Activated CD4-positive, alpha-beta memory T cell treated with anti-CD3 and anti-CD28 coated beads, Interleukin-2, amount 10 ng/mL, durations not matched to agents 7 days and 5 days (primary cell): ENCODE measurements around the gene LPP. TPM values are rescaled to one million over a fixed set of nuclear protein-coding genes. Genes with fewer than 3 reads are reported as not detected.

Experiments used
- CTCF ChIA-PET: fragments of 350-600 bp; sonication (Branson Sonifier 250); formaldehyde crosslinking; loops from one replicate; lab custom pipeline; 2021; ENCODE audit warnings: antibody characterized with exemption, inconsistent platforms; lab: Charles Lee
- POLR2A ChIA-PET: fragments of 350-600 bp; sonication (Branson Sonifier 250); formaldehyde crosslinking; loops from one replicate; lab custom pipeline; 2021; ENCODE audit warnings: antibody characterized with exemption; lab: Charles Lee
- DNase-seq: peaks from one replicate; pipeline ENCODE4 v3.0.0-alpha.2; 2020
- H3K27ac Mint-ChIP-seq: one replicate; pipeline ENCODE4 v1.8.0; 2021; ENCODE audit warnings: mild to moderate bottlenecking, mixed read lengths
- H3K27me3 Mint-ChIP-seq: one replicate; pipeline ENCODE4 v1.8.0; 2021; ENCODE audit warnings: mixed read lengths
- H3K36me3 Mint-ChIP-seq: one replicate; pipeline ENCODE4 v1.8.0; 2021; ENCODE audit warnings: low read depth, mixed read lengths
- H3K4me1 Mint-ChIP-seq: one replicate; pipeline ENCODE4 v1.8.0; 2021; ENCODE audit warnings: mixed read lengths
- H3K4me3 Mint-ChIP-seq: one replicate; pipeline ENCODE4 v1.8.0; 2021; ENCODE audit warnings: mild to moderate bottlenecking, mixed read lengths
- H3K9me3 Mint-ChIP-seq: one replicate; pipeline ENCODE4 v1.8.0; 2021; ENCODE audit warnings: mixed read lengths
- total RNA-seq, 2 experiments: library from RNA; stranded (reverse); gene quantifications; one replicate each; pipeline ENCODE4 v1.2.3, GENCODE V29; 2021

LPP gene
- total RNA-seq, 2 experiments from 2014 or later: 51.4 to 52.4 TPM

DNA sequence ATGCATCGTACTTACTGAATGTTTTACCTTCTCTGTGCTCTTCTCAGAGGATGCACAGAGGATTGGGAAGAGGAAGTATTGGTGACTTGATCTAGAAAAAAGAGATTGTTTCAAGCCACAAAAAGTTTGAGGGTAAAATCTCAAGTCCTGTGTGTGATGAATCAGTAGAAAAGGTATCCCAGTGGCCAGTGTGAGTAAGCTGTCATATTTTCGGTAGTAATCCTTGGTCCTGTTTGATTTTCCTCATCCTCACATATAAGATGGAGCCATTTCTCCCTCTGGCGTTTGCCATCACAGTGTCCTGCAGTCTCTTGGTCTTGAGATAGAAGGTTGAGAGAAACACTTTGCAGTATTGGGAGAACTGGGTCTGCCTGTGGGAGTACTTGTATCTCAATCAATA is 166.8 kb downstream of the LPP start:
- H3K9me3 Mint-ChIP-seq: peaks cover 3% of the 10 kb centered on the region
- ChIA-PET POLR2A (no interaction called here), CTCF (no interaction called here)
- H3K4me3 Mint-ChIP-seq: no peak overlapping the region
- H3K36me3 Mint-ChIP-seq: peaks cover 17% of the 10 kb centered on the region
- H3K27ac Mint-ChIP-seq: no peak overlapping the region
- DNase-seq: no peak
- peaks cover 13% of the 10 kb centered on the region for H3K27me3 Mint-ChIP-seq
- H3K4me1 Mint-ChIP-seq: peaks cover 35% of the 10 kb centered on the region

GRCh38 chr3:188321258-188321657 is 167.3 kb downstream of the LPP start:
- H3K27ac Mint-ChIP-seq: no peak overlapping the region
- POLR2A ChIA-PET: interaction anchor here (0.9 kb wide), 1 partner anchor 574 kb away, joined by 5 read pairs; no protein-coding TSS in a partner anchor
- peaks cover 39% of the 10 kb centered on the region for H3K4me1 Mint-ChIP-seq
- peaks cover 3% of the 10 kb centered on the region for H3K9me3 Mint-ChIP-seq
- peaks cover 22% of the 10 kb centered on the region for H3K36me3 Mint-ChIP-seq
- DNase-seq: no peak
- CTCF ChIA-PET: interaction anchor here (1.3 kb wide), 1 partner anchor 581 kb away, joined by 4 read pairs; no protein-coding TSS in a partner anchor
- no peak overlapping the region for H3K4me3 Mint-ChIP-seq
- peaks cover 13% of the 10 kb centered on the region for H3K27me3 Mint-ChIP-seq

DNA sequence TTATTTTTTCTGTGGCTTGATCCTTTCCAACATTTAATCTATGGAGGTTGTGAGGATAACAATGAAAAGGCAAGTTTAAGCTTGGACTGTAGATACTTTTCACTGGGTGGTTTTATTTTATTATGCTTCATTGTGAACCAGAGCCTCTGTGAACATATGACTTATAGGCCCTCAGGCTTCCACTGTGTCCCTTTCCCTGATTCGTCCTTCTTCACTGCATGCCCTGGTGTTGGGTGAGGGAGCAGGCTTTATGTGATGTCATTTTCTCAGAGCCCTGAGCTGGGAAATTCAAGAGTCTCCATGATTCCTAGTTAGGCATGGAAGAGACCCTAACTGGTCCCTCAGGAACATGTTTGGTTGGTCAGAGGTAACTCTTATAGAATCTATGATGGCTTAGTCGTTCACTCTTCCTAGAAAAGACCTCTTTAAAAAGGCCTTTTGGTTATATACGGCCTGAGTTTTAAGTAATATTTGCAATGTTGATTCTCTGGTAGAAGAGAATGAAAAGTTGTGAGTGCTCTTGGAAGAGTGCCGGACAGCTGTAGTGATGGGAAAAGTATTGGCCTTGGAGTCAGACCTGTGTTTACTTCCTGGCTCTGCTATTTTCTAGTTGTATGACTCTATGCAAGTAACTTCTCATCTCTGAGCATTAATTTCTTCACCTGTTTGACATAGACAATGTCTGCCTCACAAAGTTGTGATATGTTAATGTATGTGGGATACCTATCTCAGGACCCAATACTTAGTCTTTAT is 168.4 kb downstream of the LPP start:
- ChIA-PET POLR2A (interaction anchor here (0.8 to 1.4 kb wide), 4 partner anchors 15 to 809 kb away, joined by 3 to 5 read pairs (median 4); no protein-coding TSS in a partner anchor), CTCF (interaction anchor here (1.3 to 1.9 kb wide), 2 partner anchors 582 to 583 kb away, joined by 4 to 7 read pairs; no protein-coding TSS in a partner anchor)
- no peak for DNase-seq
- H3K27me3 Mint-ChIP-seq: peaks cover 13% of the 10 kb centered on the region
- peaks cover 41% of the 10 kb centered on the region for H3K4me1 Mint-ChIP-seq
- peaks cover 3% of the 10 kb centered on the region for H3K9me3 Mint-ChIP-seq
- no peak overlapping the region for H3K27ac Mint-ChIP-seq
- no peak overlapping the region for H3K4me3 Mint-ChIP-seq
- peaks cover 23% of the 10 kb centered on the region for H3K36me3 Mint-ChIP-seq

GRCh38 chr3:188323067-188323842 is 169.3 kb downstream of the LPP start:
- Mint-ChIP-seq H3K36me3 (peaks cover 19% of the 10 kb centered on the region), H3K4me1 (peaks cover 41% of the 10 kb centered on the region), H3K9me3 (peaks cover 3% of the 10 kb centered on the region), H3K4me3 (peak overlapping the region; percentile 0), H3K27ac (peak overlapping the region; percentile 9), H3K27me3 (peaks cover 9% of the 10 kb centered on the region)
- ChIA-PET POLR2A (interaction anchor here (0.8 to 1.4 kb wide), 5 partner anchors 16 to 809 kb away, joined by 3 to 4 read pairs (median 3); no protein-coding TSS in a partner anchor), CTCF (interaction anchor here (1.6 to 1.9 kb wide), 2 partner anchors 576 to 584 kb away, joined by 4 to 7 read pairs; no protein-coding TSS in a partner anchor)
- DNase-seq: peak; percentile 47

DNA sequence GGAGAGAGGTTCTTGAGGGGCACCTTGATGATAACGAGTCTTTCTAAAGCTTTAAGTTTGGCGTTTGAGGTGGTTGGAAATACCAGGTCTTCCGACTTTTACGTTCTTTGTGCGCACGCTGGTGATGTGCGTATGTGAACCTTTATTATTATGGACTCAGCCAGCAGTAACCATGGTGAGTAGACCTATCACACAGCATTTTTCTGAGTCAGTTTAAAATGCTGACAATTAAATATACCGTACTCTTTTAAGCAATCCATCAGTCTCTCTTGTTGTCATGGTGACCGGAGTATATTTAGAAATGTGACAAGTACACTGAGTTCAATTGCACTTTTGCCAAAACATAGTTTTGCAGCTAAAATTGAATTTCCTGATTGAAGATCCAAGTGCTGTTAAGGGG is 172.2 kb downstream of the LPP start:
- H3K27me3 Mint-ChIP-seq: peaks cover 8% of the 10 kb centered on the region
- POLR2A ChIA-PET: no interaction called here
- peaks cover 53% of the 10 kb centered on the region for H3K4me1 Mint-ChIP-seq
- DNase-seq: no peak
- H3K27ac Mint-ChIP-seq: no peak overlapping the region
- H3K4me3 Mint-ChIP-seq: no peak overlapping the region
- CTCF ChIA-PET: interaction anchor here (0.6 kb wide), 1 partner anchor 142 kb away, joined by 3 read pairs; no protein-coding TSS in a partner anchor
- peaks cover 3% of the 10 kb centered on the region for H3K9me3 Mint-ChIP-seq
- H3K36me3 Mint-ChIP-seq: peaks cover 19% of the 10 kb centered on the region

DNA sequence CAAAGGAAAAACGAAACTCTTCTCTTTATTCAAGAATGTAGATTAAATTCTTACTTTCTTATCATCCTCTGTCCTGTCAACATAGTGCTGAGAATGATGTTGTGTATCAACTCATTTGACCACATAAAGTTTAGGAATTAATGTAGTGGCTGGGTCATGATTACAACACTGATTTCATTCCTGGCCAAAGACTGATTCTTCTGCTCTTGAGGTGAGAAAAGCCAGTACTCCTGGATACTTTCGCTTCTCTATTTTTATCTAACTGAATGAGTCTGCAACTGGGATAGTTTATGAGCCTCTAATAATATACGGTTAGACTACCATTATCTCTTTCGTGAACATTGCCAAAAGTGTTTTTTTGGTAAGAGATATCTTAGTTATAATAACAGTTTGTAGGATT is 173.0 kb downstream of the LPP start:
- Mint-ChIP-seq H3K36me3 (peaks cover 19% of the 10 kb centered on the region), H3K4me3 (no peak overlapping the region), H3K9me3 (peaks cover 3% of the 10 kb centered on the region), H3K4me1 (peaks cover 51% of the 10 kb centered on the region), H3K27ac (no peak overlapping the region), H3K27me3 (peaks cover 8% of the 10 kb centered on the region)
- no peak for DNase-seq
- ChIA-PET CTCF (interaction anchor here (1.0 kb wide), 1 partner anchor 587 kb away, joined by 4 read pairs; no protein-coding TSS in a partner anchor), POLR2A (no interaction called here)

DNA sequence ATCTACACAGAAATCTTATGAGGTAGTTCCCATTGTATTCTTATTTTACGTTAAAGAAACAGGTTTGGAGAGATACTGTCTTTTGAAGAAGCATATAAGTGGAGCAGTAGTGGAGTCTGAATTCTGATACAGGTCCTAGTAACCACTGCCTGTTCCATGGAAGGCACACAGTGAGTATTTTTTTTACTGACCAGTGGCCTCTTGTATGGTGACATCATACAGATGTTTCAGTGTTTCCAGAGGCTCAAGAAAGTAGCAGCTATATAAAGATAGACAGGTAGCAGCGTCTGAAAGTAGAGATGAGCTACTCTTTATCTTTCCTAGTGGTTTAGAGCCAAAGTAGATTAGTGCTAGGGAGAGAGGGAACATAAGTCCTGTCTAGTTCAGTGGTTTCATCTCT is 173.5 kb downstream of the LPP start:
- peaks cover 47% of the 10 kb centered on the region for H3K4me1 Mint-ChIP-seq
- H3K27me3 Mint-ChIP-seq: peaks cover 8% of the 10 kb centered on the region

DNA sequence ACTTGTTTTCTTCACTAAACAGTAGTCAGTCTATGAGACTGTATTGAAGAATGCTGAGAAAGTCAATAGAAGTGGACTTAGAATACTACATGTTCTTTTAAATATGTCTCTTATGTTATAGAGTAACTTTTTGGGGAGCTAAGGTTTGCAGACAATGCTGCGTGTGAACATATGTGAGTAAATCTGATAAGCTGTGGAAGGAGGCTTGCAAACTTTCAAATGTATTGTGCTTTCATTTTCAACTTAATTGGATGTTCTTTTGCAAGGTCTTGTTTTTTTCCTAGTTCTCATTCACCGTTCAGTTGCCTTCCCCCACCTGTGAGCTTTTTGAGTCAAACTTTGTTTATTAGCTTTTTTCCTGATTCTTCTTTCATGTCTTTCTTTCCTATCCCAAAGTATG is 176.2 kb downstream of the LPP start:
- H3K27ac Mint-ChIP-seq: no peak overlapping the region
- POLR2A ChIA-PET: interaction anchor here (1.2 kb wide), 1 partner anchor 584 kb away, joined by 5 read pairs; the partner anchor contains the start of gene BCL6

More for the DNA sequence above, 173.5 kb downstream of the LPP start:
- CTCF ChIA-PET: interaction anchor here (1.0 kb wide), 1 partner anchor 587 kb away, joined by 4 read pairs; no protein-coding TSS in a partner anchor
- Mint-ChIP-seq H3K27ac (no peak overlapping the region), H3K4me3 (no peak overlapping the region), H3K36me3 (peaks cover 19% of the 10 kb centered on the region), H3K9me3 (peaks cover 3% of the 10 kb centered on the region)
- POLR2A ChIA-PET: interaction anchor here (1.0 kb wide), 1 partner anchor 11 kb away, joined by 3 read pairs; no protein-coding TSS in a partner anchor
- DNase-seq: no peak

DNA sequence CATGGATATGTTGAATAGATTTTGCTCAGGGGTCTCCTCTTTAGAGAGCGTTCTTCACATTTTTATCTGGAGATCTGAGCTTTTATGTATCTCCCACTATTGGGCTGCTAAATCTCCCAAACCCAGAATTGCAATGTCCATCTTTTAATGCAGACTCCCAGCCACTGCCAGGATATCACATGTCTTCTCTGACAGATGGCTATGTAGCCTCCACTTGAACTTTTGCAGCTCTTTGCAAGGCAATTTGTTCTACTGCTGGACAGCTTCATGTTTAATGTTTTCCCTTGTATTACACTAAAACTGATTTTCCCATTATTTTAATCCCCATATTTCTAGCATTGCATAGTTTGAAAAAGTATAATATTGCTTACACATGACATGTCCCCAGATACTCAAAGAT is 177.2 kb downstream of the LPP start:
- peaks cover 18% of the 10 kb centered on the region for H3K4me1 Mint-ChIP-seq
- ChIA-PET POLR2A (no interaction called here), CTCF (interaction anchor here (1.3 to 2.3 kb wide), 3 partner anchors 28 to 593 kb away, joined by 3 to 6 read pairs (median 5); no protein-coding TSS in a partner anchor)
- H3K27ac Mint-ChIP-seq: no peak overlapping the region
- peaks cover 9% of the 10 kb centered on the region for H3K27me3 Mint-ChIP-seq
- peaks cover 4% of the 10 kb centered on the region for H3K36me3 Mint-ChIP-seq
- no peak for DNase-seq
- H3K9me3 Mint-ChIP-seq: no peaks in the 10 kb centered on the region
- H3K4me3 Mint-ChIP-seq: no peak overlapping the region

More for the DNA sequence above, 176.2 kb downstream of the LPP start:
- Mint-ChIP-seq H3K36me3 (peaks cover 11% of the 10 kb centered on the region), H3K4me3 (no peak overlapping the region), H3K4me1 (peaks cover 25% of the 10 kb centered on the region), H3K9me3 (no peaks in the 10 kb centered on the region), H3K27me3 (peaks cover 6% of the 10 kb centered on the region)
- CTCF ChIA-PET: interaction anchor here (1.3 to 2.3 kb wide), 3 partner anchors 29 to 592 kb away, joined by 3 to 6 read pairs (median 5); no protein-coding TSS in a partner anchor
- DNase-seq: no peak

DNA sequence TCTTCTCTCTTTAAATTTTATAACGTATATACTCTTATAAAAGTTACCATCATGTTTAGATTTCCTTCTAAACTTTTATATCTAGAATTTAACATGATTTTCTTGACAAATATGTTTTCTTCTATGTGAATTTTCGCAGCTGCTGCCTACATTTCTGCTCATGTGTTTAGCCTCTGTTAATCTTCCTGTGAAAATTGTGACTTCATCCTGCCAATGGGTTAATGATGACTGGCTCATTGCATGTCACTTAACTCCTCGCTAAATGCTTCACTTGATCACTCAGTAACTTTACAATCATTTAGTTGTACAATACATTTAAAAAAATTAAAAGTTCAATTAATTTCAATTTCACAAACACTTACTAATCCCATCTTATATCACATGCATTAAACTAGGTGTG is 178.1 kb downstream of the LPP start:
- H3K36me3 Mint-ChIP-seq: peaks cover 6% of the 10 kb centered on the region
- peaks cover 17% of the 10 kb centered on the region for H3K27me3 Mint-ChIP-seq
- DNase-seq: no peak
- H3K27ac Mint-ChIP-seq: no peak overlapping the region
- H3K4me1 Mint-ChIP-seq: peaks cover 16% of the 10 kb centered on the region
- H3K9me3 Mint-ChIP-seq: no peaks in the 10 kb centered on the region
- POLR2A ChIA-PET: no interaction called here
- CTCF ChIA-PET: interaction anchor here (0.6 to 2.3 kb wide), 2 partner anchors 592 to 593 kb away, joined by 3 to 6 read pairs; no protein-coding TSS in a partner anchor
- H3K4me3 Mint-ChIP-seq: no peak overlapping the region

DNA sequence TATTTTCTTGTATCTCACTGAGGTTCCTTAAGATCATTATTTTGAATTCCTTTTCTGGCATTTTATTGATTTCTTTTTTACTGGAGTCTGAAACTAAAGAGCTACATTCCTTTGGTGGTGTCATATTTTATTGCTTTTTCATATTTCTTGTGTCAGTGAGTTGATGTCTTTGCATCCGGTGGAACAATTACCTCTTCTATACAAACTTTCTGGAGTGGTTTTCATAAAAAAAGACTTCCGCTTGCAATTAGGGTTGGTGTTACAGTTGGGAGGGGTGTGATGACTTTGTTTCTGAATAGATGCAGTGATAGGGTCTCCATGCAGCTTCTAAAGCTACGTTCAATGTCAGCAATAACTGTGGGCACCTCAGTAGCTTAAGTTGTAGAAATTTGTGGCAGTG is 181.7 kb downstream of the LPP start:
- DNase-seq: no peak
- H3K4me1 Mint-ChIP-seq: peaks cover 20% of the 10 kb centered on the region
- ChIA-PET POLR2A (no interaction called here), CTCF (no interaction called here)
- peaks cover 43% of the 10 kb centered on the region for H3K27me3 Mint-ChIP-seq
- H3K36me3 Mint-ChIP-seq: peaks cover 16% of the 10 kb centered on the region
- H3K4me3 Mint-ChIP-seq: no peak overlapping the region
- H3K9me3 Mint-ChIP-seq: no peaks in the 10 kb centered on the region
- no peak overlapping the region for H3K27ac Mint-ChIP-seq

- Mint-ChIP-seq H3K27me3 (peaks cover 47% of the 10 kb centered on the region), H3K36me3 (peaks cover 16% of the 10 kb centered on the region), H3K4me3 (no peak overlapping the region), H3K4me1 (peaks cover 17% of the 10 kb centered on the region), H3K27ac (no peak overlapping the region), H3K9me3 (no peaks in the 10 kb centered on the region)
- CTCF ChIA-PET: no interaction called here
- DNase-seq: no peak
- POLR2A ChIA-PET: no interaction called here
These were observed 182.2 kb downstream of the LPP start for GRCh38 chr3:188336178-188336577.
